IMR-90 (cell line): ENCODE measurements around the gene CPNE1.

Experiments
- BHLHE40 ChIP-seq: fragments of 150-350 bp; IDR thresholded peaks from 2 replicates; pipeline ENCODE4 v1.6.1; 2016; ENCODE audit warnings: mild to moderate bottlenecking, low read depth, low read length
- CTCF ChIP-seq: conservative IDR thresholded peaks from 2 replicates; pipeline ENCODE4 v1.5.1; 2012; ENCODE audit warnings: mild to moderate bottlenecking, low read depth, low read length, improper control_type of control experiment
- POLR2A ChIP-seq: IDR thresholded peaks from 2 replicates; pipeline ENCODE4 v1.6.1; 2012; ENCODE audit warnings: mild to moderate bottlenecking, low read depth, low read length

DNA sequence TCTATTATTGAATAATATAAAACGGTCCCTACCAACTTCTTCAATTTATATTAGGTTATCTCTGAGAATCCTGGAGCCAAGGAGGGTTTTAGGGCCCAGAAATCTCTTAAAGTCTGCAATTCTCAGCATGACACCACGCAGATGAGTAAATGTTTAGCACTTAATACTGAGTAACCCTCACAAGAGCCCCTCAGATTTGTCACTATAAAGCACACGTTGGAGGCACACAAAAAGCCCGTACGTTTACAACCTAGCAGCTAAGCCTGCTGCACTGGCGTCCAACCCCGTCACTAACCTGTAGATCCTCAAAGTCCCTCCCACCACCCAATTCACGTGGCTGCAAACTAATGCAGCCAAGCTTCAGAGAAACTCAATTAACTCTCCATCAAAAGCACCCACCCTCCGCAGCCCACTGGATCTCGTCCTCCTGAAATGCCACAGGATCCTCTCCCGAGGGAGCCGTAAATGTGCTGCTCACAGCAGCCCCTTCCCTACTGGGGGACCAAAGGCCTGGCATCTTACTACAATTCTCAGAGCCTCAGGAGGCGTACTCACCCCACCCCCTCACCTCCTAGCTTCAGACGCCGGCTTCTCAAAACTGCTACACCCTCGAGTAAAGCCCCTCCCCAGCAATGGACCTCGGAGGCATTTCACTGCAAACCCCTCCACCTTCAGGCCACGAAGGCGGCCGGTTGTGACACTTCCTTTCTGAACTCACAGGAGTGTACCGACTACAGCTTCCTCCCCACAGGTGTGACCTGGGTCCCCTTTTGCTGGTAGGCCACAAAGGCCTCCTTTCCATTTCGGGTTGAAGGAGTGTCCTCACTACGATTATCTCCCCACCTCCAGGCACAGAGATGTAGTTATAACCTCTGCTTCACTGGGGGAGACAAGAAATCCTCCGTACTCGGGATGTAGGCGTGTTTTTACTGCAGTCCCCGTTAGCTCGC, 909 bp downstream of the CPNE1 start:
- TF ChIP-seq BHLHE40 (no peak), POLR2A (peak; percentile 9; the same call in 1 of the 2 replicates), CTCF (no peak)
